Measurements from ENCODE around the gene SCAMP2.

The SCAMP2 gene

DNA sequence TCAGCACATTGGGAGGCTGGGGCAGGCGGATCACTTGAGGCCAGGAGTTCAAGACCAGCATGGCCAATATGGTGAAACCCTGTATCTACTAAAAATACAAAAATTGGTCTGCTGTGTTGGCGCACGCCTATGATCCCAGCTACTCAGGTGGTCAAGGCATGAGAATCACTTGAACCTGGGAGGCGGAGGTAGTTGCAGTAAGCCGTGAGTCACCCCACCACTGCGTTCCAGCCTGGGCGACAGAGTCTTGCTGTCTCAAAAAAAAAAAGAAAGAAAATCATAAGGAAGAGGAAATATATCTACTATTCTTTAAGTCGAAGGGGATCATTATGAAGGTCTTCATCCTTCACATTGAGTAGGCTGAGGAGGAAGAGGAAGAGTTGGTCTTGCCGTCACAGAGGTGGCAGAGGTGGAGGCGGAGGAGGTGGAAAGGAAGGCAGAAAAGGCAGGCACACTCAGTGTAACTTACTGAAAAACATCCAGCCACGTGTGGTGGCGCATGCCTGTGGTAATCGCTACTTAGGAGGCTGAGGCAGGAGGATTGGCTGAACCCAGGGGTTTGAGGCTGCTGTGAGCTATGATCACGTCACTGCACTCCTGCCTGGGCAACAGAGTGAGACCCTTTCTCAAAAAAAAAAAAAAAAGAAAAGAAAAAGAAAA, 77.1 kb downstream of the SCAMP2 start:
- no peak for TF ChIP-seq TCF12 (IDR thresholded peaks at IDR 0.05; ENCODE audit: low read depth)
- no peak for TF ChIP-seq EP300 (IDR thresholded peaks at IDR 0.05; ENCODE audit: borderline replicate concordance)
- TF ChIP-seq RAD21 (IDR thresholded peaks at IDR 0.05; ENCODE audit: low read depth) = no peak
- TF ChIP-seq NFIC (IDR thresholded peaks at IDR 0.05) = no peak
- TF ChIP-seq CREB1 (IDR thresholded peaks at IDR 0.05; ENCODE audit: low read depth) = no peak
- TF ChIP-seq, protein P1, sequence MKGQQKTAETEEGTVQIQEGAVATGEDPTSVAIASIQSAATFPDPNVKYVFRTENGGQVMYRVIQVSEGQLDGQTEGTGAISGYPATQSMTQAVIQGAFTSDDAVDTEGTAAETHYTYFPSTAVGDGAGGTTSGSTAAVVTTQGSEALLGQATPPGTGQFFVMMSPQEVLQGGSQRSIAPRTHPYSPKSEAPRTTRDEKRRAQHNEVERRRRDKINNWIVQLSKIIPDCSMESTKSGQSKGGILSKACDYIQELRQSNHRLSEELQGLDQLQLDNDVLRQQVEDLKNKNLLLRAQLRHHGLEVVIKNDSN (IDR thresholded peaks at IDR 0.05) = no peak
- no peak for TF ChIP-seq EGR1 (IDR thresholded peaks at IDR 0.05)
- TF ChIP-seq FOXM1 (IDR thresholded peaks at IDR 0.05; ENCODE audit: borderline replicate concordance, low read depth) = no peak
- no peak for TF ChIP-seq MAX (IDR thresholded peaks at IDR 0.05)
- TF ChIP-seq REST (IDR thresholded peaks at IDR 0.05; ENCODE audit: low read depth) = no peak

DNA sequence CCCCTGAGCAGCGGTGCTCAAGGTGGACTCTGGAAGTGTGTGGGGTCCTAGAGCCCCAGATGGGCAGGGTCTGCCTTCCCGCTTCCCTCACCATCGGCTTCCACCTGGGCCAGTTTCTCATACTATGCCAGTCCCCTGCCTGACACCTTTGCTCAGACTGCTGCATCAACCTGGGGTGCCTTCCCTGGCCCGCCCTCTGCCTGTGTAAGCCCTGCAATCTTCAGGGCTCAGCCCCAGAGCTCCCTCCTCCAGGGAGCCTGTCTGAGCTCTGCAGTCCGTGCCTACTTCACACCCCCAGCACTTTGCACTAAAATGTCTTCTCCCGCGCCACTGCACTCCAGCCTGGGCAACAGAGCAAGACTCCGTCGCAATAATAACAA, 78.2 kb downstream of the SCAMP2 start:
- no peak for TF ChIP-seq TEAD4 (IDR thresholded peaks at IDR 0.05)
- TF ChIP-seq YY1 (IDR thresholded peaks at IDR 0.05; ENCODE audit: low read depth) = no peak
- no peak for TF ChIP-seq CREB1 (IDR thresholded peaks at IDR 0.05; ENCODE audit: low read depth)
- TF ChIP-seq CEBPB (IDR thresholded peaks at IDR 0.05) = no peak
- no peak for TF ChIP-seq TAF1 (IDR thresholded peaks at IDR 0.05; ENCODE audit: low read depth)
- TF ChIP-seq EGR1 (IDR thresholded peaks at IDR 0.05) = no peak
- TF ChIP-seq EP300 (IDR thresholded peaks at IDR 0.05; ENCODE audit: borderline replicate concordance) = no peak
- no peak for TF ChIP-seq NFIC (IDR thresholded peaks at IDR 0.05)
- TF ChIP-seq FOXM1 (IDR thresholded peaks at IDR 0.05; ENCODE audit: borderline replicate concordance, low read depth) = no peak
- TF ChIP-seq RAD21 (IDR thresholded peaks at IDR 0.05; ENCODE audit: low read depth) = no peak
- TF ChIP-seq TCF12 (IDR thresholded peaks at IDR 0.05; ENCODE audit: low read depth) = no peak
- no peak for TF ChIP-seq REST (IDR thresholded peaks at IDR 0.05; ENCODE audit: low read depth)
- TF ChIP-seq, protein P1 (IDR thresholded peaks at IDR 0.05) = no peak
- no peak for TF ChIP-seq MAX (IDR thresholded peaks at IDR 0.05)
- no peak for TF ChIP-seq ZBTB7A (IDR thresholded peaks at IDR 0.05; ENCODE audit: low read depth)

- TF ChIP-seq CREB1 (IDR thresholded peaks at IDR 0.05; ENCODE audit: low read depth) (no peak), YY1 (IDR thresholded peaks at IDR 0.05; ENCODE audit: low read depth) (no peak), REST (IDR thresholded peaks at IDR 0.05; ENCODE audit: low read depth) (no peak), FOXM1 (IDR thresholded peaks at IDR 0.05; ENCODE audit: borderline replicate concordance, low read depth) (no peak), EGR1 (IDR thresholded peaks at IDR 0.05) (no peak), TAF1 (IDR thresholded peaks at IDR 0.05; ENCODE audit: low read depth) (no peak), MAX (IDR thresholded peaks at IDR 0.05) (no peak), TCF12 (IDR thresholded peaks at IDR 0.05; ENCODE audit: low read depth) (no peak), NFIC (IDR thresholded peaks at IDR 0.05) (no peak), CEBPB (IDR thresholded peaks at IDR 0.05) (no peak), RAD21 (IDR thresholded peaks at IDR 0.05; ENCODE audit: low read depth) (no peak), EP300 (IDR thresholded peaks at IDR 0.05; ENCODE audit: borderline replicate concordance) (no peak), TEAD4 (IDR thresholded peaks at IDR 0.05) (no peak), ZBTB7A (IDR thresholded peaks at IDR 0.05; ENCODE audit: low read depth) (no peak)
- TF ChIP-seq, protein P1 (IDR thresholded peaks at IDR 0.05) = no peak
Measured at GRCh38 chr15:74794248-74794969, 78.8 kb downstream of the SCAMP2 start.

Data from Ishikawa (cell line).